Thyroid gland (tissue), 4 donors: ENCODE measurements around the gene SEMA4B.

Source experiments
- CTCF ChIP-seq, 6 experiments: fragments of 200-600 bp in 3 of 6; fragments of 450-650 bp in 3 of 6; sonication (generic) in 3 of 6; IDR thresholded peaks; one replicate each; pipeline ENCODE4 v1.5.1; 2016 to 2019; ENCODE audit warnings: antibody characterized with exemption in 6 of 6, mild to moderate bottlenecking in 2 of 6, inconsistent platforms in 1 of 6, moderate library complexity in 1 of 6
- POLR2A ChIP-seq, 2 donors: fragments of 450-650 bp; IDR thresholded peaks; one replicate each; pipeline ENCODE4 v1.6.1; 2017; ENCODE audit warnings: antibody characterized with exemption in 2 of 2, mild to moderate bottlenecking in 2 of 2, moderate library complexity in 1 of 2

DNA sequence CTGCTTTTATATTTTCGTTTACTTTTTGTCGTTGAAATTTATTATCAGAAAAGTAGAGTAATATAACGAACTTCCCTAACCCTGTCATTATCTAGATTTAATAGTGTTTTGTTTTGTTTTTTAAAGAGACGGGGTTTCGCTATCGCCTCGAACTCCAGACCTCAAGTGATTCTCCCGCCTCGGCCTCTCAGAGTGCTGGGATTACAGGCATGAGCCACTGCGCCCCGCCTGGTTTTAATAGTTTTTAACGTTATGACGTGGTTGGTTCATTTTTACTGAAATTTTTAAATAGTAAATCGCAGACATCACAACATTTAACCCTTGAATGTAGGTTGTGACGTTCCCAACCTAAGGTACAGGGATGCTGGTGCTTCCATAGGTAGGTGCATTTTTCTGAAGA is 65.4 kb downstream of the SEMA4B start:
- TF ChIP-seq CTCF (IDR thresholded peaks at IDR 0.05), result no peak
- no peak for TF ChIP-seq POLR2A (IDR thresholded peaks at IDR 0.05)
